Heart right ventricle (tissue), 16 donors: ENCODE measurements around the gene ADAM33. TPM values are rescaled to one million over a fixed set of nuclear protein-coding genes. Genes with fewer than 3 reads are reported as not detected.

Experiments used
- ATAC-seq, 8 donors: fragments of 200-7000 bp; cut with Tn5 transposase; one replicate each; pipeline ENCODE4 v1.9.1; 2020; ENCODE audit warnings: mild to moderate bottlenecking in 8 of 8, moderate library complexity in 8 of 8, moderate number of reproducible peaks in 1 of 8
- DNase-seq, 2 donors: peaks; one replicate each; pipeline ENCODE4 v3.0.0-alpha.2; 2020
- H3K27ac ChIP-seq, 10 donors: fragments of 200-600 bp; sonication (generic) in 2 of 10; one replicate each; pipeline versions ENCODE4 v1.5.0 to v1.8.0; 2020 to 2022; ENCODE audit warnings: mild to moderate bottlenecking in 3 of 10
- H3K27me3 ChIP-seq, 7 donors: fragments of 200-600 bp; one replicate each; pipeline ENCODE4 v1.8.0; 2021 to 2022; ENCODE audit warnings: mild to moderate bottlenecking in 2 of 7
- H3K36me3 ChIP-seq, 9 donors: fragments of 200-600 bp; sonication (generic) in 1 of 9; one replicate each; pipeline versions ENCODE4 v1.5.0 to v1.8.0; 2020 to 2022; ENCODE audit warnings: mild to moderate bottlenecking in 2 of 9
- H3K4me1 ChIP-seq, 9 donors: fragments of 200-600 bp; sonication (generic) in 1 of 9; one replicate each; pipeline versions ENCODE4 v1.5.0 to v1.8.0; 2020 to 2022; ENCODE audit warnings: mild to moderate bottlenecking in 4 of 9
- H3K4me3 ChIP-seq, 10 donors: fragments of 200-600 bp; sonication (generic) in 2 of 10; one replicate each; pipeline versions ENCODE4 v1.5.0 to v1.8.0; 2020 to 2022; ENCODE audit warnings: mild to moderate bottlenecking in 7 of 10, moderate library complexity in 2 of 10
- H3K9me3 ChIP-seq, 11 donors: fragments of 200-600 bp in 10 of 11; sonication (generic) in 2 of 11; one replicate each; pipeline versions ENCODE4 v1.5.0 to v1.8.0; 2013 to 2022; ENCODE audit warnings: mild to moderate bottlenecking in 2 of 11, control low read depth in 1 of 11, moderate library complexity in 1 of 11
- CTCF ChIP-seq, 9 donors: fragments of 200-600 bp; sonication (generic) in 2 of 9; IDR thresholded peaks; one replicate each; pipeline versions ENCODE4 v1.5.0 to v1.8.0; 2021 to 2022; ENCODE audit warnings: antibody characterized with exemption in 9 of 9, mild to moderate bottlenecking in 5 of 9, moderate library complexity in 1 of 9
- WGBS, 2 donors: extraction: QIAGEN DNeasy Blood & Tissue Kit; methylation state at CpG; one replicate each; pipeline ENCODE4 v1.1.7; 2013; ENCODE audit warnings: inconsistent platforms in 1 of 2; 5-methylcytosine and 5-hydroxymethylcytosine counted together
- intact Hi-C, 10 donors: fragments of 100-400 bp; cut with DNase I; formaldehyde crosslinking; loops; one replicate each; pipeline versions ENCODE4 v1.11.1 to v1.14.2; 2022
- polyA plus RNA-seq, 2 donors: library from polyadenylated mRNA; stranded (reverse); fragments of 200-250 nt; gene quantifications; one replicate each; pipeline ENCODE4 v1.2.3, GENCODE V29; 2013
- total RNA-seq, 10 donors: library from RNA; stranded (reverse); fragmentation: NEBNext Ultra II Directional in 3 of 10; extraction: Animal tissue kit (Norgen Biotek cat#: 25700) in 3 of 10; gene quantifications; one replicate each; pipeline versions ENCODE4 v1.2.1 to v1.2.4, GENCODE V29; 2021 to 2023
- donor health status: Arrhythmogenic right ventricular cardiomyopathy.
- donor health status: ischemic (EF 13 %, LVEDD 7.1; RV severe dilation, severe dysfunction).
- donor health status: healthy with polysubstance abuse.
- donor health status: DM: no; HTN: yes; CAD: no.
- donor health status: DM: no; HTN: no; CAD: no.
- donor health status: ischemic (EF 25% LVEDD 6.9; RV normal size, moderate dysfunction).
- donor health status: ischemic (EF 25% LVEDD 5.7; RV mildly dilated, moderate dysfunction).
- donor health status: healthy.
- donor health status: DM: yes; HTN: yes; CAD: no.
- donor health status: Ischemic cardiomyopathy.
- donor health status: ischemic (EF 35%, LVEDD 5.7; RV mildly dilated, moderate dysfunction).
- donor health status: nonischemic (EF 11% LVEDD 7.7; RV severe dilation, severe dysfunction).
- donor health status: DM: yes; HTN: yes; CAD: no.
- donor health status: PGD.
- donor health status: ischemic (EF 29% LVEDD 5.4; RV normal size, mild dysfunction).
- donor health status: nonischemic (EF 23%, LVEDD 6.1; RV moderate dilation, normal function).

The ADAM33 gene
- total and polyA plus RNA-seq, 12 donors, result 1.6 to 71.8 (median 4.5) TPM

DNA sequence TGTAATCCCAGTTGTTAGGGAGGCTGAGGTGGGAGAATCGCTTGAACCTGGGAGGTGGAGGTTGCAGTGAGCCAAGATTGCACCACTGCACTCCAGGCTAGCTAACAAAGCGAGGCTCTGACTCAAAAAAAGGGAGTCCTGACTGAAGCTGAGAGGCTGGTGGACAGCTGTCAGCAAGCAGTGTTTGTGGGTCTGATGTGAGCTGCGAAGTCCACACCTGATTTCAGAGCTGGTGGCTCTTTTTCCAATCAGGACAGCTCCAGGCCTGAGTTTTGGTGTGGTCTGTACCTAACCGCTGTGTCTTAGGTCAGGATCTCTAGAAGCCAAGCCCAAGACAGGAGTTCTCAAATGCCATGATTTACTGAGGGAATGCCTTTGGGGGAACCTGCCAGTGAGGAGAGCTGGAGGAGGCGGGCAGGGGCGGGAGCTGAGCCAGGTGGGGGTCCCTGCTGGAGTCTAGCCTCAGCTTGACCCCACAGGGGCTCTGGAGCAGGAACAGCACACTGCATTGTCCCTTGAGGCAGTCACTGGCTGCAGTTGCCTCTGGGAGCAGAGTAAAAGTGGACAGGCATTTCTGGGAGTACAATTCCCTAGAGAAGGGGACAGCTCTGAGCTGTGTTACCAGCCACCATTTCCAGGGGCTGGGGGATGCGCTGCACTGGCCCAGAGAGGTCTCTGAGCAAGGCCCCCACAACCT is 23.6 kb downstream of the ADAM33 start:
- Histone ChIP-seq H3K27me3 (peaks cover 7 to 57% (median 43%) of the 10 kb centered on the region in 7 donors), H3K9me3 (peaks cover 0 to 12% (median 0%) of the 10 kb centered on the region in 11 donors), H3K36me3 (no peaks in the 10 kb centered on the region), H3K4me3 (no peak overlapping the region), H3K27ac (no peak overlapping the region), H3K4me1 (peaks cover 0 to 7% (median 0%) of the 10 kb centered on the region in 9 donors)
- intact Hi-C loops, result no loop called here
- DNase-seq (no peak), ATAC-seq (no peak)
- WGBS, 2 donors, result 81 to 86% methylated on average over 7 of the region's 7 CpGs
- TF ChIP-seq CTCF (IDR thresholded peaks at IDR 0.05), result no peak

- Histone ChIP-seq H3K9me3 (peaks cover 0 to 14% (median 0%) of the 10 kb centered on the region in 11 donors), H3K4me3 (no peak overlapping the region), H3K27me3 (peaks cover 4 to 26% (median 15%) of the 10 kb centered on the region in 7 donors), H3K36me3 (peaks cover 0 to 9% (median 0%) of the 10 kb centered on the region in 9 donors), H3K27ac (no peak overlapping the region), H3K4me1 (peaks cover 0 to 17% (median 0%) of the 10 kb centered on the region in 9 donors)
- ATAC-seq (no peak), DNase-seq (no peak)
- 90 to 93% methylated on average over 4 of the region's 4 CpGs for WGBS, 2 donors
- TF ChIP-seq CTCF (IDR thresholded peaks at IDR 0.05), result no peak
- intact Hi-C loops, result no loop called here
Measured at GRCh38 chr20:3655131-3655405, 26.7 kb downstream of the ADAM33 start.

GRCh38 chr20:3654326-3655130 is 27.3 kb downstream of the ADAM33 start:
- Histone ChIP-seq H3K4me3 (no peak overlapping the region), H3K9me3 (peaks cover 0 to 14% (median 0%) of the 10 kb centered on the region in 11 donors), H3K27ac (no peak overlapping the region), H3K27me3 (peaks cover 0 to 21% (median 10%) of the 10 kb centered on the region in 7 donors), H3K36me3 (peaks cover 0 to 15% (median 3%) of the 10 kb centered on the region in 9 donors), H3K4me1 (peaks cover 0 to 17% (median 0%) of the 10 kb centered on the region in 9 donors)
- WGBS, 2 donors, result 82 to 85% methylated on average over 17 of the region's 17 CpGs
- DNase-seq (no peak), ATAC-seq (no peak)
- intact Hi-C loops, result no loop called here
- no peak for TF ChIP-seq CTCF (IDR thresholded peaks at IDR 0.05)

DNA sequence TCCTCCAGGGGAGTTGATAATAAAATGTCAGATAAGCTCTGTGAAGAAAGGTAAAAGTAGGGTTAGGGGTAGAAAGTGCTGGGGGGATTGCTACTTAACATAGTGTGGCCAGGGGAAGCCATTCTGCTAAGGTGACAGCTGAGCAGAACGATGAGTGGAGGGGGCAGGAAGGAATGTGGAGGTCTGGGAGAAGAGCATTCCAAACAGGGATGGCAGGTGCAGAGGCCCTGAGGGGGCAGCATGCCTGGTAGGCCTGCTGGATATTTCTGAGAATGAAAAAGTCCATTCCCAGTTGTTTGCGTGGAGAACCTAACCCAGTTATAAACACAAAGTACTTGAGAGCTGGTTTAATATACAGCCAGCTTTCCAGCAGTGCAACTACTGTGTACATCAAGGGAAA is 27.9 kb downstream of the ADAM33 start:
- peaks cover 0 to 17% (median 0%) of the 10 kb centered on the region in 9 donors for H3K4me1 ChIP-seq
- TF ChIP-seq CTCF (IDR thresholded peaks at IDR 0.05), result no peak
- no peak overlapping the region for H3K27ac ChIP-seq
- no peak for ATAC-seq
- no peak for DNase-seq
- peaks cover 0 to 15% (median 4%) of the 10 kb centered on the region in 7 donors for H3K27me3 ChIP-seq
- 62 to 73% methylated on average over 2 of the region's 2 CpGs for WGBS, 2 donors
- intact Hi-C loops, result no loop called here
- H3K4me3 ChIP-seq, result no peak overlapping the region
- H3K36me3 ChIP-seq, result peaks cover 0 to 21% (median 7%) of the 10 kb centered on the region in 9 donors
- peaks cover 0 to 14% (median 0%) of the 10 kb centered on the region in 11 donors for H3K9me3 ChIP-seq
